Measurements from ENCODE around the gene THAP11.

The THAP11 gene

GRCh38 chr16:67848118-67848517 is 6.0 kb downstream of the THAP11 start:
- H3K27ac ChIP-seq: no peak overlapping the region
- peaks cover 20% of the 10 kb centered on the region for H3K4me1 ChIP-seq
- H3K4me3 ChIP-seq (ENCODE audit: low read depth, low read length): peak overlapping the region; percentile 83
- no peaks in the 10 kb centered on the region for H3K36me3 ChIP-seq (ENCODE audit: control insufficient read depth, insufficient read depth, low read length)
- TF ChIP-seq CTCF (IDR thresholded peaks at IDR 0.05): no peak
- no peaks in the 10 kb centered on the region for H3K9me3 ChIP-seq (ENCODE audit: control insufficient read depth, low read length)
- no peak overlapping the region for H2AFZ ChIP-seq
- peak overlapping the region; percentile 96 for H3K4me2 ChIP-seq (ENCODE audit: low read length)
- H3K27me3 ChIP-seq (ENCODE audit: control insufficient read depth, insufficient read depth, low read length): no peaks in the 10 kb centered on the region
- H3K9ac ChIP-seq: no peak overlapping the region
- H3K79me2 ChIP-seq: peaks cover 56% of the 10 kb centered on the region

GRCh38 chr16:67853670-67854069 is 11.6 kb downstream of the THAP11 start:
- no peak overlapping the region for H3K9ac ChIP-seq
- no peak overlapping the region for H2AFZ ChIP-seq
- H3K4me2 ChIP-seq (ENCODE audit: low read length): no peak overlapping the region
- H3K79me2 ChIP-seq: peaks cover 77% of the 10 kb centered on the region
- TF ChIP-seq CTCF (IDR thresholded peaks at IDR 0.05): no peak
- no peak overlapping the region for H3K4me3 ChIP-seq (ENCODE audit: low read depth, low read length)
- no peaks in the 10 kb centered on the region for H3K27me3 ChIP-seq (ENCODE audit: control insufficient read depth, insufficient read depth, low read length)
- no peak overlapping the region for H3K27ac ChIP-seq
- H3K36me3 ChIP-seq (ENCODE audit: control insufficient read depth, insufficient read depth, low read length): no peaks in the 10 kb centered on the region
- H3K4me1 ChIP-seq: peaks cover 14% of the 10 kb centered on the region
- H3K9me3 ChIP-seq (ENCODE audit: control insufficient read depth, low read length): no peaks in the 10 kb centered on the region

- H3K4me2 ChIP-seq (ENCODE audit: low read length): no peak overlapping the region
- no peak overlapping the region for H3K9ac ChIP-seq
- no peaks in the 10 kb centered on the region for H3K9me3 ChIP-seq (ENCODE audit: control insufficient read depth, low read length)
- H3K36me3 ChIP-seq (ENCODE audit: control insufficient read depth, insufficient read depth, low read length): no peaks in the 10 kb centered on the region
- no peaks in the 10 kb centered on the region for H3K27me3 ChIP-seq (ENCODE audit: control insufficient read depth, insufficient read depth, low read length)
- H2AFZ ChIP-seq: no peak overlapping the region
- no peak overlapping the region for H3K4me3 ChIP-seq (ENCODE audit: low read depth, low read length)
- H3K79me2 ChIP-seq: peaks cover 73% of the 10 kb centered on the region
- no peak for TF ChIP-seq CTCF (IDR thresholded peaks at IDR 0.05)
- peaks cover 14% of the 10 kb centered on the region for H3K4me1 ChIP-seq
- H3K27ac ChIP-seq: no peak overlapping the region
Measured at GRCh38 chr16:67855789-67856188, 13.7 kb downstream of the THAP11 start.

- Histone ChIP-seq H3K27me3 (ENCODE audit: control insufficient read depth, insufficient read depth, low read length) (no peaks in the 10 kb centered on the region), H3K4me1 (peaks cover 14% of the 10 kb centered on the region), H3K4me2 (ENCODE audit: low read length) (no peak overlapping the region), H3K9me3 (ENCODE audit: control insufficient read depth, low read length) (no peaks in the 10 kb centered on the region), H3K4me3 (ENCODE audit: low read depth, low read length) (no peak overlapping the region), H3K27ac (no peak overlapping the region), H3K9ac (no peak overlapping the region), H2AFZ (no peak overlapping the region), H3K79me2 (peaks cover 68% of the 10 kb centered on the region), H3K36me3 (ENCODE audit: control insufficient read depth, insufficient read depth, low read length) (no peaks in the 10 kb centered on the region)
- TF ChIP-seq CTCF (IDR thresholded peaks at IDR 0.05): no peak
Measured at GRCh38 chr16:67856927-67857546, 14.9 kb downstream of the THAP11 start.

- peaks cover 14% of the 10 kb centered on the region for H3K4me1 ChIP-seq
- no peak for TF ChIP-seq CTCF (IDR thresholded peaks at IDR 0.05)
- H3K27me3 ChIP-seq (ENCODE audit: control insufficient read depth, insufficient read depth, low read length): no peaks in the 10 kb centered on the region
- H3K79me2 ChIP-seq: peaks cover 69% of the 10 kb centered on the region
- no peak overlapping the region for H3K9ac ChIP-seq
- H3K9me3 ChIP-seq (ENCODE audit: control insufficient read depth, low read length): no peaks in the 10 kb centered on the region
- no peaks in the 10 kb centered on the region for H3K36me3 ChIP-seq (ENCODE audit: control insufficient read depth, insufficient read depth, low read length)
- no peak overlapping the region for H3K4me3 ChIP-seq (ENCODE audit: low read depth, low read length)
- H3K27ac ChIP-seq: peak overlapping the region; percentile 62
- H3K4me2 ChIP-seq (ENCODE audit: low read length): no peak overlapping the region
- no peak overlapping the region for H2AFZ ChIP-seq
Measured at GRCh38 chr16:67857547-67858233, 15.6 kb downstream of the THAP11 start.
